Stimulated activated naive CD8-positive, alpha-beta T cell treated with anti-CD3 and anti-CD28 coated beads, Interleukin-15, Interleukin-2, amounts not matched to agents 100 ng/mL and 50 ng/mL, for 24 hours (primary cell): ENCODE data around the gene STK10.

Experiments used
- H3K27ac Mint-ChIP-seq: one replicate; pipeline ENCODE4 v1.8.0; 2021; ENCODE audit warnings: mild to moderate bottlenecking, mixed read lengths
- H3K27me3 Mint-ChIP-seq: one replicate; pipeline ENCODE4 v1.8.0; 2021; ENCODE audit warnings: mixed read lengths
- H3K36me3 Mint-ChIP-seq: one replicate; pipeline ENCODE4 v1.8.0; 2021; ENCODE audit warnings: low read depth, mixed read lengths
- H3K4me1 Mint-ChIP-seq: one replicate; pipeline ENCODE4 v1.8.0; 2021; ENCODE audit warnings: low read depth, mixed read lengths
- H3K4me3 Mint-ChIP-seq: one replicate; pipeline ENCODE4 v1.8.0; 2021; ENCODE audit warnings: mild to moderate bottlenecking, mixed read lengths
- H3K9me3 Mint-ChIP-seq: one replicate; pipeline ENCODE4 v1.8.0; 2021; ENCODE audit warnings: mixed read lengths

STK10 gene

DNA sequence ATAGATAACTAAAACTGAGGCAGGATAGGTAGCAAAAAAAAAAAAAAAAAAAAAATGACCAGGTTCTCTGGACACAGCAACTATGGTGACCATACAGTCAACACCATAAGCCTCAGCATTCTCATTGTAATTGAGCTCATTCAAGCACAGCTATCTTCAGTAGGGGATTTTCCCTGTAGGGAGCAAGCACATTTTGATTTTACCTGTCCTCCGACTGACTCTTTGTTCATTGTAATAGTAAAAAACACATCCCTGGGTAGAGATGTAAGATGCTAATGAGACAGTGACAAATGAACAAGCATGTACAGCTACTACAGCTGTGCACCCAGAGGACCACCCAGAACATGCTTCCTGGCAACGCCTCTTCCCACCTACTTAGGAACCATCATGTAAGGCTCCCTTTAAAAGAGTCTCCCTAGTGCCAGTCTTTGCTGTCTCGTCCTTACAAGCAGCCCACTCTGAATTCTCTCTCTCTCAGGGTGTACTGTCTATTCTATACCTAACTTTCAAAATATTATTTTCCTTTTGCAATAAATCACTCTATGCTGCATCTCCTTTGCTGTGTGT lies 116.6 kb downstream of the STK10 start:
- H3K27ac Mint-ChIP-seq = peak overlapping the region; percentile 9

DNA sequence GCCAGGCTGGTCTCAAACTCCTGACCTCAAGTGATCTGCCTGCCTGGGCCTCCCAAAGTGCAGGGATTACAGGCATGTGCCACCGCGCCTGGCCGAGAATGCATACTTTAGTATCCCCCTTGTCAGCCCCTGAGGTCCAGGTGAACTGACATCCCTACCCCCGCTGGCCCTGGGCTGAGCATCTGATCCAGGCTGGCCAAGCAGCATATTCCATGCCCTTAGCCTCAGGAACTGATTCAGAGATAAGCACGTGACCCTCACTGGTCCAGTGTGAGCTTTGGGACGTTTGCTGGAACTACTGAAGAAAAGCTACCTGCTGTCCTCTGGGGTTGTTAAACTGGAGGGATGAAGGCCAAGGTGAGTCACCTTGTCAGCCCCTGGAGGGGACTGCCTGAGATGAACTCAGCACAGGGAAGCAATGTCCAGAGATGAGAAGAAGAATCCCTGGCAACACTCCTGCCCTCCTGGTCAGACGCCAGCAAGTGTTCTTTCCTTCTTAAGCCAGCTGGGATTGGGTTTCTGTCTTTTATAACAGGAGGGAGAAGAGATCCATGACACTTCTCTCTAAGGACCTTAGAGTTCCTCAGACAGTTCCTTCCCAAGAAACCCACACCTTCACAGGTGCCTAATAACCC lies 122.5 kb downstream of the STK10 start:
- no peaks in the 10 kb centered on the region for H3K27me3 Mint-ChIP-seq
- H3K27ac Mint-ChIP-seq = peak overlapping the region; percentile 62
- H3K9me3 Mint-ChIP-seq = no peaks in the 10 kb centered on the region
- H3K4me1 Mint-ChIP-seq = peaks cover 58% of the 10 kb centered on the region
- no peak overlapping the region for H3K4me3 Mint-ChIP-seq
- peaks cover 78% of the 10 kb centered on the region for H3K36me3 Mint-ChIP-seq

More for the DNA sequence above, 116.6 kb downstream of the STK10 start:
- peaks cover 66% of the 10 kb centered on the region for H3K36me3 Mint-ChIP-seq
- H3K9me3 Mint-ChIP-seq = no peaks in the 10 kb centered on the region
- H3K27me3 Mint-ChIP-seq = no peaks in the 10 kb centered on the region
- no peak overlapping the region for H3K4me3 Mint-ChIP-seq
- peaks cover 52% of the 10 kb centered on the region for H3K4me1 Mint-ChIP-seq

DNA sequence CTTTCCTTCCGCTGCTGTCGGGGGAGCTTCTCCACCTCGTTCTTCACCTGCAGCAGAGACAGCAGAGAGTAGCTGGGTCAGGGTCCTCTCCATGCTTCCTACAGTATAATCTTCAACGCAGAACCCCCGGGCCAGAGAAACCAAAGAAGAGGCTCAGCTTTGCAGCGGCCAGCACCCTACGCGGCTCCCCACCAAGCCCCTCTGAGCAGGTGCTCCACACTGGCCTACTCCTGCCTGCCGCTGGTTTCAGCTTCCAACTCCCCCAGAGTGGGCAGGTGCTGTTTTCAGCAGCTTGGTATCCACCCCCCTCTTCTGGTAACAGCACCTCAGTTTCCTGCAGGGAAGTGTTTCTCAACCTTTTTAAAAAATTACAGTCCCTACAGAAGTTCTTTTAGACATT lies 123.3 kb downstream of the STK10 start:
- Mint-ChIP-seq H3K27me3 (no peaks in the 10 kb centered on the region), H3K9me3 (no peaks in the 10 kb centered on the region), H3K36me3 (peaks cover 83% of the 10 kb centered on the region), H3K4me3 (no peak overlapping the region), H3K27ac (no peak overlapping the region), H3K4me1 (peaks cover 53% of the 10 kb centered on the region)

DNA sequence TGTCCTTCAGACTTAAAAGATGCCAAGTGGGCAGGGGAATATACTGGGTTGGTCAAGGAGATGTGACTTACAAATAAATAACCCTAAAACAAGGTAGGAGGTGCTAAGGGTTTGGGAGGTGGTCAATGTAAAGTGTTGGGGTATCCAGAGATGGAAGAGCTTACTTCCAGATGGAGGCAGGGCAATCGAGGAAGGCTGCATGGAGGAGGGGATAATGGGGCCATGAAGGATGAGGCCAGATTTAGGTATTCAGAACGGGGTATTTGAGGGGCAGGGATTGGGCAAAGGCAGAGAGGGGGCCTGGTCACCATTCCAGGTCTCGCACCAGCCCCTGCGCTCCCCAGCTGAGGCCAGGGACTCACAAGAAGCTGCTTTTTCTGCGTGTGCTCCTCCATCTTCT lies 123.7 kb downstream of the STK10 start:
- no peaks in the 10 kb centered on the region for H3K9me3 Mint-ChIP-seq
- no peaks in the 10 kb centered on the region for H3K27me3 Mint-ChIP-seq
- H3K4me3 Mint-ChIP-seq = no peak overlapping the region
- H3K27ac Mint-ChIP-seq = no peak overlapping the region
- H3K36me3 Mint-ChIP-seq = peaks cover 83% of the 10 kb centered on the region
- H3K4me1 Mint-ChIP-seq = peaks cover 52% of the 10 kb centered on the region

DNA sequence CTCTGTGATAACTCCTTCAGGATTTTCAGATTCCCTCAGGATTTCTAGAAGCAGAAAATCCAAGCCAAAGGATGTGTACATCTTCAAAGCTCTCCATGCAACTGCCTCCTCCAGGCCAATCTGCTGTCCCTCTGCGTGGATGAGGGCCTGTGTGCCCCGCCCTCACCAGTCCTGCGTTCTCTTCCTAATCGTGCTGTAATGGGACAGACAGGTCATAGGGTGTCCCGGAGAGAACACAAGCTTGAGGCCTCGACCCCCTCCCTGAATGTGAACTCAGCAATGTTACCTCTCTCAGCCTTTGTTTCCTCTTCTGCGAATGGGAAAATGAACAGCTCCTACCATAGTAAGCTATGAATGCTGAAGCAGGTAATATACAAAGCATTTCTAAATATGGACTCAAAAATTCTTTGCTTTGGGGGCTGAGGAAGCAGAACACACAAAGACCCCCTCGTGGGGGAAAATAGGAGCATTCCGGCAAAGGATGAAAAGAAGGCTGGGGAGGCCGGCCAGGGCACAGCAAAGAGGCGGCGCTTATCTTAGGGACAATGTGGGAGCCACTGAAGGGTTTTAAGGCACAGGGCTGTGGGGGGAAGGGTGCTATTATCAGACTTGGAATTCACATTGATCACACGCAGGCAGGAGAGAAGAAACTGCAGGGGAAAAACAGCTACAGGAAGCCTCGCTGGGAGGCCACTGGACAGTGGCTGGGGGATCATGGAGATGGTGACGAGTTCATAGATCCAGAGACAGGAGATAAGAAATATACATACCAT lies 124.4 kb downstream of the STK10 start:
- H3K4me1 Mint-ChIP-seq = peaks cover 47% of the 10 kb centered on the region

DNA sequence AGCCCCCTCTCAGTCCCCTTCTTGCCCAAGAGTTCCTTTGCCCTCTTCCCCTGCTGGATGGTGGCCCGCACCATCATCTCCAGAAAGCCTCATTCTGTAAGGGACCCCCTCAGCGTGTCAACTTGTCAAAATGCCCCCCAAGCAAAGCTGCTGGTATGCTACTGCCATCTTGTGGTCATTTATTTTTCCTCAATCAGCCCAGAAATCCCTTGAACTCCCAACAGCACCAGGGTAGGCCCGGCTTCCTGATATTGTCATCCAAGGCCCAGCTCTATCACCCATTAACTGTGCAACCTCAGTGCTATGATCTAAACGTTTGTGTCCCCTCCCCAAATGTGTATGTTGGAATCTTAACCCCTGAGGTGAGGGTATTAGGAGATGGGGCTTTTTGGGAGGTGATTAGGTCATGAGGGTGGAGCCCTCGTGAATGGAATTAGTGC lies 128.3 kb downstream of the STK10 start:
- H3K4me1 Mint-ChIP-seq = peaks cover 13% of the 10 kb centered on the region
- no peaks in the 10 kb centered on the region for H3K9me3 Mint-ChIP-seq
- H3K27ac Mint-ChIP-seq = peak overlapping the region; percentile 76
- H3K27me3 Mint-ChIP-seq = no peaks in the 10 kb centered on the region
- peaks cover 70% of the 10 kb centered on the region for H3K36me3 Mint-ChIP-seq
- no peak overlapping the region for H3K4me3 Mint-ChIP-seq

More for the DNA sequence above, 124.4 kb downstream of the STK10 start:
- Mint-ChIP-seq H3K4me3 (no peak overlapping the region), H3K27ac (no peak overlapping the region), H3K36me3 (peaks cover 78% of the 10 kb centered on the region), H3K9me3 (no peaks in the 10 kb centered on the region), H3K27me3 (no peaks in the 10 kb centered on the region)

DNA sequence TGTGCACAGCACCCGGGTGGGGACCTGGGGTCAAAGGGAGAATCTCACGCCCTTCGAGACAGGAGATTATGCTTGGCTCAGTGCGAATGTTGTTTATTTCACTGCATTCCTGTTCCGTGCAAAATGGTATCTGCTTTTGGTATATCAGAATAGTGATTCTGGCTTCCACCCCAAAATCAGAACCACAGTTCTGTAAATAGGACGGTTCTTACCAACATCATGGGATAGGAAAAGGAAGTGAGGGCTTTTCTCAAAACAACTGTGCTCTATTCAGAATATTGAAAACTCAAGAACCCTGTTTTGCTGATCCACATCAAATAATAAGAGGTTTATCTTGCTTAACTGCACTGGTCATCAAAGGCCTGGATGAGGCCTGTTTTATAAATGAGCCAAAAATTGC lies 129.9 kb downstream of the STK10 start:
- H3K4me1 Mint-ChIP-seq = peaks cover 8% of the 10 kb centered on the region

DNA sequence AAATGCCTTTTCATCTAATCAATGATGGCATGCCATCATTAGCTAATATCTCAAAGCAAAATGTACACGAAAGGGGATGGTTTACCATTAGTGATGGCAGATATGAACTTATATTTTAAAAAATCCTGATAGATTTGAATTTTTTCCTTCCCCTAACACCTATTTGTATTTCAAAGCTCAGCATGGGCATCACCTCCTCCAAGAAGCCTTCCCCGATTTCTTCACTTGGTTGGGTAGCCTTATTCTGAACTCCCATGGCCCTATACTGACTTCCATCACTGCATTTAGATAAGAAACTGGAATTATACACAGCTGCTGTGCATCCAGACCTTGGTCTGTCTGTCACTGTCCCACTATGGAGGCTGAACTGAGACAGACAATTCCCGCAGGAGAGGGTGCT lies 132.0 kb downstream of the STK10 start:
- Mint-ChIP-seq H3K27ac (peak overlapping the region; percentile 68), H3K4me3 (no peak overlapping the region)

More for the DNA sequence above, 129.9 kb downstream of the STK10 start:
- Mint-ChIP-seq H3K4me3 (no peak overlapping the region), H3K27me3 (no peaks in the 10 kb centered on the region), H3K27ac (no peak overlapping the region), H3K36me3 (peaks cover 58% of the 10 kb centered on the region), H3K9me3 (no peaks in the 10 kb centered on the region)

DNA sequence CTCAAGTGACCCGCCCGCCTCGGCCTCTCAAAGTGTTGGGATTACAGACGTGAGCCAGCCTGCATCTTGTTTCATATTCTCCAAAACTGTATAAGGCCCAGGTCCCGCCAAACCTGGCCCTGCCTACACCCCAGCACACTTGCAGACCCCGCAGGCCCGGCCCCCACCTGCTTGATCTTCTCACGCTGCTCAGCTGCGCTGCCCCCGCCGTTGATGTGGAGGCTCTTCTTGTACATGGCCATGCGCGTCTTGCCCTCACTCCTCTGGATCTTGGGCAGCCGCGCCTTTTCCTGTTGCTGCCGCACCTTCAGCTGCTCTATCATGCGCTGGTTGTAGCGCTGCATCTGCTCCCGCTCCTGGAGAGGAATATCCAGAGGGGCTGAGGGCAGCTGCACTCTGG lies 132.6 kb downstream of the STK10 start:
- H3K4me3 Mint-ChIP-seq = no peak overlapping the region
- peaks cover 8% of the 10 kb centered on the region for H3K4me1 Mint-ChIP-seq
- no peaks in the 10 kb centered on the region for H3K27me3 Mint-ChIP-seq
- peaks cover 53% of the 10 kb centered on the region for H3K36me3 Mint-ChIP-seq
- H3K9me3 Mint-ChIP-seq = no peaks in the 10 kb centered on the region
- H3K27ac Mint-ChIP-seq = no peak overlapping the region

More for the DNA sequence above, 132.0 kb downstream of the STK10 start:
- Mint-ChIP-seq H3K27me3 (no peaks in the 10 kb centered on the region), H3K9me3 (no peaks in the 10 kb centered on the region), H3K36me3 (peaks cover 53% of the 10 kb centered on the region), H3K4me1 (peaks cover 8% of the 10 kb centered on the region)

DNA sequence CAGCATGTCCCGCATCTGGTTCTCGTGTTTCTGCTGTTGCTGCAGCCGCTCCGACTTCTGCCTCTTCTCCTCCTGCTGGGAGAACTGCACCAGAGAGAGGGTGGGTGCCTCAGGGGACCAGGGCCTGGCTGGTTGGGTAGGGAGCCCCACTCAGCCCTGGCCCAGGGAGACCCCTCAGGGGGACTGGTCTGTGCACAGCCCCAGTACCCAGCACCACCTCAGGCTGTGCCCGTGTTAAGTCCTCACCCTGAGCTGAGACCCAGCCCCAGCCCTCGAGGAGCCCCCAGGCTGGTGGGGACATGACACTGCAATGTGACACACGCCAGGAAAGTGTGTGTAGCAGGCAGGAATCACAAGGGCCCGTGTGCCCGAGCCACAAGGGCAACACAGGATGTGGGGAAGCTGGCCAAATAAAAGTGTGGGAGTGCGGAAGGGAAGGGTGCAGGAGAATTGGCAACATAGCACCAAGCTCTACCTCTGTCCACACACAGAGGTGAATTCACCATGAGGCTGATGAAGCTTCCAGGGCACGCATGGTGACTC lies 133.3 kb downstream of the STK10 start:
- Mint-ChIP-seq H3K27me3 (no peaks in the 10 kb centered on the region), H3K4me1 (peaks cover 7% of the 10 kb centered on the region), H3K9me3 (no peaks in the 10 kb centered on the region), H3K27ac (no peak overlapping the region), H3K4me3 (no peak overlapping the region), H3K36me3 (peaks cover 51% of the 10 kb centered on the region)

DNA sequence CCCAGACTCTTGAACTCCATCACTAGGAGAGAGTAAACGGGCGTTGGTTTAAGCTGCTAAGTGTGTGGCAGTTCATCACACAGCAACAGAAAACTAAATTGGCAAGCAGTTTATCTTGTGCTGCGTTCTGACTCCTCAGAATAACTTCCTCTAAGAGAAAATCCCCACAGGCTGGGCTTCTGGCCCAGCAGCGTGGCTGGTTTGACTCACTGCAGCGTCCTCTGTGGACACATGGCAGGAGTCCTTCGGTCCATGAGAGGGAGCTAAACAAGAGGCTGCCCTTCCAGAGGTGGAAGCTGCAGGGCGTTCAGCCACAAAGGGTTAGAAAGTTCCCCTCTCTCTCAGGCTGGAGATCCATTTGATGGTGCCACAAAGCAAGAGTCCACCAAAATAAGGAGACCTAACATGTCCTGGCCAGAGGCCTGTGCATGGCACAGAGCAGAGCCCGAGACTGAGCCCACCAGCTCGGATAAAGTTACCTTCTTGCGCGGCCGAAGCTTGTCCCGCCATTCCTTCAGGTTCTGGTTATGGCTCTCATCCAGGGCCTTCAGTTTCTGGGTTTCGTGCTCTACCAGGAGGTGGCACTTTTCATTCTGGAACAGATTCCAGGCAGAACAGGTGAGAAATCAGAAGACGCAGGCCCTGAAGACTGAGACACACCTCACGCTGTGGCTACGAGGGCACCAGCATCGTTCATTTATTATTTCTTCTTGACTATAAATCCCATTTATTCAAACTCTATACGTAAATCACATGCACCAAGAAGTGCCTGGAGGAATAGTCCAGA lies 135.4 kb downstream of the STK10 start:
- Mint-ChIP-seq H3K27me3 (no peaks in the 10 kb centered on the region), H3K9me3 (no peaks in the 10 kb centered on the region), H3K4me1 (peaks cover 5% of the 10 kb centered on the region), H3K36me3 (peaks cover 59% of the 10 kb centered on the region), H3K27ac (no peak overlapping the region), H3K4me3 (no peak overlapping the region)

DNA sequence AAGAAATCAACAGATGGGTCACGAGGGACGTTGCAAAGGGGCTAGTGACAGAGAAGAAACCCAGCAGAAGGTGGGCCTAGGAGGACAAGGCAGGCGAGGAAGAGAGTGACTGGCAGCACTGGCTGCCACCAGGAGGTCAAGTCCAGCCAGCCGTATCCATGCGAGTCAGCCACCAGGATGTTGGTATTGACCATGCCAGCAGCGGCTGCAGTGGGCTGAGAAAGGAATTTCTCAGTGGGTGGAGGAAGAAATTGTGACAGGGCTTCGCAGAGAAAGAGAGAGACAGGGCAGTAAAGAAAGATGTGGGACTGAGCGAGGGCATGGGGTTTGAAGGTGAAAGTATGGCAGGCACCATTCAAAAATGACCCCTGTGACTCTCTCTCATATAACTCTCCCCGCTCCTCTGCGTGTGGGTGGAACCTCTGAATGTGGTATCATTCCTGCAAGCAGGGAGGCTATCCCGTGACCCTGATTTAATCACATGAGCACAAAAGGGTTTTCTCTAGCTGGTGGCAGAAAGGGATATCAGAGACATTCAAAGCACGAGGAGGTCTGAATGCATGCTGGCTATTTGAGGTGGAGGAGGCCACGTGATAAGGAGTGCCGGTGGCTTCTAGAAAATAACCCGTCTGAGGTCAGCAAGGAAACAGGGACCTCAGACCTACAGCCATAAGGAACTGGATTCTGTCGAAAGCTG lies 136.2 kb downstream of the STK10 start:
- Mint-ChIP-seq H3K9me3 (no peaks in the 10 kb centered on the region), H3K4me3 (no peak overlapping the region), H3K27me3 (no peaks in the 10 kb centered on the region), H3K4me1 (peaks cover 11% of the 10 kb centered on the region), H3K27ac (peak overlapping the region; percentile 70), H3K36me3 (peaks cover 56% of the 10 kb centered on the region)

DNA sequence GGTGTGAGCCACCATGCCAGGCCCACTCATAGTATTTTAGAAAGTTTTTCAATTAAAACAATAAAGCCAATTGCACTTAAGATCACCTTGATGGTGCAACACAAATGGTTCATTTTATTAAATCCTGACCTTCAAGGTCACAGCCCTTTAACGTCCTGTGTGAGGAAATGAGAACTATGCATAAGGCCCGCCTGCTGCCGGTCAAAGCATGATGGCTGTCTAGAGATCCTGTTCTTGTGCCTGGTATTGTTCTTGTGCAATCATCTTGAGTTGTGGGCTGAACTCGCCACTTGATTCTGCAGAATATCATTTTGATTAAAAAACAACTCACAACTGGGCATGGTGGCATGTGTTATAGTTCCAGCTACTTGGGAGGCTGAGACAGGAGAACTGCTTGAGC lies 137.9 kb downstream of the STK10 start:
- H3K9me3 Mint-ChIP-seq = no peaks in the 10 kb centered on the region
- no peak overlapping the region for H3K27ac Mint-ChIP-seq
- peaks cover 11% of the 10 kb centered on the region for H3K4me1 Mint-ChIP-seq
- H3K4me3 Mint-ChIP-seq = no peak overlapping the region
- H3K27me3 Mint-ChIP-seq = no peaks in the 10 kb centered on the region
- peaks cover 50% of the 10 kb centered on the region for H3K36me3 Mint-ChIP-seq

DNA sequence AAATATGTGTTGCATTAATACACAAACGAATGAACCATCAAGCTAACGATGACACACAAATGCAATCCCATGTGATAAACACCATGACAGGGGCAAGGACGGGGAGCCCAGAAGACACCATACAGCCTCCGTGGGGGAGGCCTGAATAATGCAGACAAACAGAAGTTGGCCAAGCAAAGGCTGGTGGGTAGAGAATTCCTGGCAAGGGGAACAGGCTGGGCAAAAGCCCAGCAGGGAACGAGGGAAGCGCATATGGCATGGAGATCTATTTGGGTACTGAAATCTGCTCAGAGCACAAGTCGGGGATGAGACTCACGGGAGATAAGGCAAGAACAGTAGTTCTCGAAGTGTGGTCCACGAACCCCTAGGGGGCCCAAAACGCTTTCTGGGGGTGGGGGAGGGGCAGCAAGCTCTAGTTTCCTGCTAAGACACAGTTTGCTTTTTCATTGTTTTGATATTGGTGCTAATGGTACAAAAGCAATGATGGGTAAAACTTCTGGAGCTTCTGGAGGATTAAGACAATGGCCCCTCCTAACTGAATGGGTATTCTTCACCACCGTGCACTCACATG lies 138.7 kb downstream of the STK10 start:
- H3K27ac Mint-ChIP-seq = no peak overlapping the region
- H3K27me3 Mint-ChIP-seq = no peaks in the 10 kb centered on the region
- no peak overlapping the region for H3K4me3 Mint-ChIP-seq
- H3K9me3 Mint-ChIP-seq = no peaks in the 10 kb centered on the region
- peaks cover 11% of the 10 kb centered on the region for H3K4me1 Mint-ChIP-seq
- peaks cover 58% of the 10 kb centered on the region for H3K36me3 Mint-ChIP-seq
